ENCODE data around the gene MC1R.

DNA sequence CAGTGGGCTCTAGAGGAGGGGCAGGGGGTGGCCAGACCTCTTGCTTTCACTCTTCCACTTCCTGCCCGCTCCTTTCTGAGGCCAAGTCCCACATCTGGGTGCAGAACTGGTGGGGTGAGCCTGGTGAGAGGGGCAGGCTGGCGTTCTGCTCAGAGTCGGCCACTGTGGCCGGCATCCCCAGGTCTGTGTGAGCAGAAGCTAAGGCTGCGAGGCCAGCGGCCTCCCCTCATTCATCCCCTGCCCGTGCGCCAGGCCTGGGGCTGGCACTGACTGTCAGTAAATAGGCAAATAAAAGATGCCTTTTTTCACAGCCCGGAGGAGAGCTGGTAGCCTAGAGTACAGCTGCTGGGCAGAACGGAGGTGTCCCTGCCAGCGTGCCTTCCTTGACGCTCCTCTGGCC, 31.1 kb downstream of the MC1R start:
- TF ChIP-seq POLR2AphosphoS5 (IDR thresholded peaks at IDR 0.05; ENCODE audit: low read length), result no peak
- no peak for TF ChIP-seq NFIC (IDR thresholded peaks at IDR 0.05; ENCODE audit: low read depth, low read length)
- no peak for TF ChIP-seq SMAD1 (IDR thresholded peaks at IDR 0.05; ENCODE audit: low read depth, partially characterized antibody)
- TF ChIP-seq POLR2AphosphoS2 (IDR thresholded peaks at IDR 0.05; ENCODE audit: low read depth, low read length), result no peak
- no peak for TF ChIP-seq CBX5 (IDR thresholded peaks at IDR 0.05; ENCODE audit: low read depth)
- no peak for TF ChIP-seq GABPA (IDR thresholded peaks at IDR 0.05; ENCODE audit: low read depth)
- TF ChIP-seq MAX (IDR thresholded peaks at IDR 0.05; ENCODE audit: low read depth, low read length), result no peak
- TF ChIP-seq, protein P1, sequence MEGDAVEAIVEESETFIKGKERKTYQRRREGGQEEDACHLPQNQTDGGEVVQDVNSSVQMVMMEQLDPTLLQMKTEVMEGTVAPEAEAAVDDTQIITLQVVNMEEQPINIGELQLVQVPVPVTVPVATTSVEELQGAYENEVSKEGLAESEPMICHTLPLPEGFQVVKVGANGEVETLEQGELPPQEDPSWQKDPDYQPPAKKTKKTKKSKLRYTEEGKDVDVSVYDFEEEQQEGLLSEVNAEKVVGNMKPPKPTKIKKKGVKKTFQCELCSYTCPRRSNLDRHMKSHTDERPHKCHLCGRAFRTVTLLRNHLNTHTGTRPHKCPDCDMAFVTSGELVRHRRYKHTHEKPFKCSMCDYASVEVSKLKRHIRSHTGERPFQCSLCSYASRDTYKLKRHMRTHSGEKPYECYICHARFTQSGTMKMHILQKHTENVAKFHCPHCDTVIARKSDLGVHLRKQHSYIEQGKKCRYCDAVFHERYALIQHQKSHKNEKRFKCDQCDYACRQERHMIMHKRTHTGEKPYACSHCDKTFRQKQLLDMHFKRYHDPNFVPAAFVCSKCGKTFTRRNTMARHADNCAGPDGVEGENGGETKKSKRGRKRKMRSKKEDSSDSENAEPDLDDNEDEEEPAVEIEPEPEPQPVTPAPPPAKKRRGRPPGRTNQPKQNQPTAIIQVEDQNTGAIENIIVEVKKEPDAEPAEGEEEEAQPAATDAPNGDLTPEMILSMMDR (IDR thresholded peaks at IDR 0.05 in 2 of 3, conservative IDR thresholded peaks at IDR 0.05 in 1 of 3; ENCODE audit: control insufficient read depth in 2 of 3, extremely low read depth in 1 of 3, insufficient read depth in 1 of 3, low read depth in 3 of 3, low read length in 3 of 3), result no peak
- TF ChIP-seq USF1 (IDR thresholded peaks at IDR 0.05; ENCODE audit: borderline replicate concordance, extremely low read length, insufficient read depth, low read depth, low read length), result no peak
- TF ChIP-seq SRF (IDR thresholded peaks at IDR 0.05; ENCODE audit: low read depth in 2 of 2, low read length in 2 of 2), result no peak
- TF ChIP-seq SP1 (IDR thresholded peaks at IDR 0.05; ENCODE audit: low read depth, low read length), result no peak
